Ureter (tissue), 1 donor: Measurements from ENCODE around the gene HABP4. TPM values are rescaled to one million over a fixed set of nuclear protein-coding genes. Genes with fewer than 3 reads are reported as not detected.

Source experiments
- DNase-seq: peaks from one replicate; pipeline ENCODE4 v3.0.0-alpha.2; 2020; ENCODE audit warnings: low spot score
- total RNA-seq: library from RNA; stranded (reverse); gene quantifications from one replicate; pipeline ENCODE4 v1.2.4, GENCODE V29; 2023
- donor health status: DM: yes; HTN: yes; CAD: no.

Gene HABP4
- total RNA-seq, 1 donor from 2014 or later = 13.4 TPM

DNA sequence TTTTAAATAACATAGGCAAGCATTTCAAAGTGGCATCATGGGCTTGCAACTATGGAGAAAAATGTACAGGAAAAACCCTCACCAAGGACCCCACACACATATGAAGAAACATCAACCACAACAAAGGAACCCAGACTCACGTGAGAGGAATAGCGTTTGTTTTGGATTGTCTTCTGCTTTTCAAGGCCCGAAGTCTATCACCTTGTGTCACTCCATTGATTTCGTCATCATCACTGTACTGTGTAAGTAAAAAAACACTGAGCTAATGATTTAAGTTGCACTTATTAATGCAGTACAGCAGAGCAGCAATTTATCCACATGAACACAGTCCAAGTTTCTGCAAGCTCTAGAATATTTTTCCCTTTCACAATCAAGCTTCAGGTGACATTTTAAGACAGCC, 72.4 kb downstream of the HABP4 start:
- DNase-seq = no peak

DNA sequence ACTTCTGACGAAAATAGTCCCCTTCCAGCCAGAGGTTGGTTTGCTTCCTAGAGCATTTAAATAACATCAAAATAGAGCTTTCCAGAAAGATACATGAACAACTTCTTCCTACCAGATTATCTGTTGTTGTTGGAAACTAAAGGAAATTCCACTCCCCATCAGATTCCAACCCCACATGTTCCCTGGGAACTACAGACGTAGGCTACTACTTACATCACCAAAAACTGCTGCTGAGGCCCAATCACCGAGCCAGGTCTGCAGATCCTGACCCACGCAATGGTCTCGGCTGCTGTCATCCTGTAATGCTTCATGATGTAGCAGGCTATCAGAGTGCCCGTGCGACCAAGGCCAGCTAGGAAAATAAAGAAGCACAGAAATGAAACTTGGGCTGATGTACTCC, 73.4 kb downstream of the HABP4 start:
- peak; percentile 44 for DNase-seq

DNA sequence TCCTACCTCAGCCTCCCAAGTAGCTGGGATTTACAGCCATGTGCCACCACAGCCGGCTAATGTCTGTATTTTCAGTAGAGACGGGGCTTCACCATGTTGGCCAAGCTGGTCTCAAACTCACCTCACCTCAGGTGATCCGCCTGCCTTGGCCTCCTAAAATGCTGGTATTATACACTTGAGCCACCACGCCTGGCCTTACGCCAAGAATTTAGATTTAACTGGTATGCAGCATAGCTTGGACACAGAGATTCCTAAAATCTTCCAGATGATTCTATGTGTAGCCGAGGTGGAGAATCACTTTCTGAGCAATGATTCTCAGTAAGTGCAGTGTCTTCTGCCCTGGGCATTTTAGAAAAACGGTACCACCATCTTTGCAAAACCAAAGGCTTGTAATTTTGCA, 74.1 kb downstream of the HABP4 start:
- DNase-seq = no peak

DNA sequence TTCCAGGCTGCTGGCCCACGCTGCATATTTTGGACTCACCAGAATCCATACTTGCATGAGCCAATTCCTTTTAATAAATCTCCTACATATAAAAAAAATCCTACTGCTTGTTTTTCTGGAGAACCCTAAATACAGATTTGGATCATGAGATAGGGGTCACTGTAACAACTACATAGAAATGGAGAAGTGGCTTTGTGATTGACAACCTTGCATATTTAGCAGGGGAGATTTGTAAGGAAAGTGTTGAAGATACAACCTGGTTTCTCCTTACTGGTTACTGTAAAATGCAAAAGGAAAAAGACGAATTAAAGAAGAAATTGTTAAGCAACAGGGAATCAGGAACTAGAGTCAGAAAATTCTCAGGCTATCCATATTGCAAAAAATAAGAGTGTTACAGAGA, 74.8 kb downstream of the HABP4 start:
- DNase-seq = no peak

DNA sequence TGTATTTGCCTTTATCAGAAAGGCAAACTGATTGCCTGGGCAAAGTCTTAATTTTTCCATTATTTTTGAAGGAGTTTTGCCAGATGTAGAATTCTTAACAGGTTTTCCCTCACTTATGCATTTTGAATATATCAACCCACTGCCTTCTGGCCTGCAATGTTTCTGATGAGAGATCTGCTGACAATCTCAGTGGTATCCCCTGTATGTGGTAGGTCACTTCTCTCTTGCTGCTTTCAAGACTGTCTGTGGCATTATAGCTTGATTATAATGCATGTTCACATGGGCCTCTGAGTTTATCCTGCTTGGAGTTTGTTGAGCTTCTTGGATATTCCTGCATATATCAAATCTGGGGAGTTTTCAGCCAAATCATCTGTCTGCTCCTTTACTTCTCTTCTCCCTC, 82.2 kb downstream of the HABP4 start:
- no peak for DNase-seq

DNA sequence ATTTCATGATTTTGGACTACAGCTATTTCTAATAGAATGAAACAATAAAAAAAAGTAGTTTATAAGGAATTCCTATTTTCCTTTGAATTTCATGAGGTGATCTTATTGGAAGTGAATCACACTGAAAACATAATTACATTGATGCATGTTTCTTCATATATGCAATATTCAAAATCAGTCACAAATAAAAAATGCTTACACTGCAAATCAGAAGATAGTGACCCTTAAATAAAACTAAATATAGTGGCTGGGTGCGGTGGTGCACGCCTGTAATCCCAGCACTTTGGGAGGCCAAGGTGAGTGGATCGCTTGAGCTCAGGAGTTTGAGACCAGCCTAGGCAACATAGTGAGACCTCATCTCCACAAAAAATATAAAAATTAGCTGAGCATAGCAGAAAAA, 90.1 kb downstream of the HABP4 start:
- no peak for DNase-seq

Other genes starting within 250 kb of the HABP4 start
- not detected for gene HSD17B3, start 148.0 kb upstream of the HABP4 start, total RNA-seq
- 26.0 TPM for gene SLC35D2, start 66.5 kb upstream of the HABP4 start, total RNA-seq
- 1.8 TPM for gene ZNF367, start 31.8 kb upstream of the HABP4 start, total RNA-seq
- gene CDC14B, start 169.7 kb downstream of the HABP4 start, total RNA-seq = 42.0 TPM
- 14.0 TPM for gene PRXL2C, start 205.1 kb downstream of the HABP4 start, total RNA-seq